C4-2B (cell line): ENCODE measurements around the gene RNF212B.
"Not testable (repeated sequence)": the region's sequence is repeated elsewhere in the genome, so short reads cannot be mapped to it uniquely, and the experiment has no call there.

ENCODE experiments used
- CTCF ChIP-seq: fragments of 450-650 bp; conservative IDR thresholded peaks from 2 replicates; pipeline ENCODE4 v1.5.1; 2017; ENCODE audit warnings: mild to moderate bottlenecking
- ZFX ChIP-seq: fragments of 450-650 bp; IDR thresholded peaks from 2 replicates; pipeline ENCODE4 v1.6.1; 2017

- not testable (repeated sequence) for TF ChIP-seq CTCF, ZFX
Observed at GRCh38 chr14:23260849-23261248, 23.1 kb downstream of the RNF212B start.
